ENCODE data around the gene NADK2. TPM values are rescaled to one million over a fixed set of nuclear protein-coding genes. Genes with fewer than 3 reads are reported as not detected.

The NADK2 gene
- total RNA-seq, 2 donors from 2014 or later, result 21.6 to 37.9 TPM

GRCh38 chr5:36261186-36261585 is 19.5 kb upstream of the NADK2 start:
- H3K4me1 ChIP-seq (replicated peaks), result no peaks in the 10 kb centered on the region
- no peak overlapping the region for H3K27ac ChIP-seq
- no peak for DNase-seq (ENCODE audit: low spot score)
- no peak for TF ChIP-seq POLR2A (IDR thresholded peaks at IDR 0.05)
- no peak for TF ChIP-seq POLR2AphosphoS5 (IDR thresholded peaks at IDR 0.05)
- TF ChIP-seq CTCF (IDR thresholded peaks at IDR 0.05), result no peak
- intact Hi-C loops (cut with DNase I), result no loop called here
- WGBS, result 92% methylated on average over 6 of the region's 6 CpGs
- no peak overlapping the region for H3K4me3 ChIP-seq
- no peaks in the 10 kb centered on the region for H3K36me3 ChIP-seq
- H3K27me3 ChIP-seq (replicated peaks; ENCODE audit: insufficient read depth), result no peaks in the 10 kb centered on the region
- H3K9me3 ChIP-seq, result no peaks in the 10 kb centered on the region

- WGBS, result 68% methylated on average over 4 of the region's 4 CpGs
- Histone ChIP-seq H3K27ac (no peak overlapping the region), H3K36me3 (no peaks in the 10 kb centered on the region), H3K4me1 (replicated peaks) (no peaks in the 10 kb centered on the region), H3K4me3 (no peak overlapping the region), H3K9me3 (no peaks in the 10 kb centered on the region), H3K27me3 (replicated peaks; ENCODE audit: insufficient read depth) (no peaks in the 10 kb centered on the region)
- TF ChIP-seq POLR2AphosphoS5 (IDR thresholded peaks at IDR 0.05) (no peak), CTCF (IDR thresholded peaks at IDR 0.05) (no peak), POLR2A (IDR thresholded peaks at IDR 0.05) (no peak)
- DNase-seq (ENCODE audit: low spot score), result no peak
- intact Hi-C loops (cut with DNase I), result no loop called here
These were observed 11.8 kb upstream of the NADK2 start for GRCh38 chr5:36253575-36253974.

- intact Hi-C loops (cut with DNase I), result no loop called here
- Histone ChIP-seq H3K4me3 (no peak overlapping the region), H3K4me1 (replicated peaks) (no peaks in the 10 kb centered on the region), H3K9me3 (no peaks in the 10 kb centered on the region), H3K27me3 (replicated peaks; ENCODE audit: insufficient read depth) (no peaks in the 10 kb centered on the region), H3K36me3 (no peaks in the 10 kb centered on the region), H3K27ac (peak overlapping the region in 1 of 2 donors; percentile 38)
- DNase-seq (ENCODE audit: low spot score), result no peak
- WGBS, result 66% methylated on average over 3 of the region's 3 CpGs
- TF ChIP-seq POLR2AphosphoS5 (IDR thresholded peaks at IDR 0.05) (no peak), CTCF (IDR thresholded peaks at IDR 0.05) (no peak), POLR2A (IDR thresholded peaks at IDR 0.05) (no peak)
These were observed 11.1 kb upstream of the NADK2 start for GRCh38 chr5:36252722-36253365.

DNA sequence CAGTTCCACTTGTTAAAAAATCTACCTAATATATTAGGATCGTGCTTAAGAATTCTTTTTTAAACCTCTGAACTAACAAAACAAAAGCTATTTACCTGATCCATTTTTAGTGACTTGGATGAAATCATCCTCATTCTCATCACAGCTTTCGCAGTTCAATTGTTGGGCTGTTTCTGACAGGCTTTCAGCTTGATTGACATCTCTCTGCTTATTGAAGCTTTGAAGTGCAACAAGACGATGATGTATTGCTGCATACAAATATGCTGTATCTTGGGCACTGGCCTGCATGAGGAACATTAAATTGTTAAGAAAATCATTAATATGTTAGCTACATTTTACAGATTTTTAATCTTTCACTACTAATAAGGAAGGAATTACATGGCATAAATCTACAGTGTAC is 9.5 kb upstream of the NADK2 start:
- 85% methylated on average over 3 of the region's 3 CpGs for WGBS
- H3K4me3 ChIP-seq, result no peak overlapping the region
- TF ChIP-seq CTCF (IDR thresholded peaks at IDR 0.05), result no peak
- TF ChIP-seq POLR2A (IDR thresholded peaks at IDR 0.05), result no peak
- no peak for TF ChIP-seq POLR2AphosphoS5 (IDR thresholded peaks at IDR 0.05)
- H3K36me3 ChIP-seq, result no peaks in the 10 kb centered on the region
- intact Hi-C loops (cut with DNase I), result no loop called here
- no peaks in the 10 kb centered on the region for H3K9me3 ChIP-seq
- peak overlapping the region in 1 of 2 donors; percentile 7 for H3K27ac ChIP-seq
- H3K4me1 ChIP-seq (replicated peaks), result no peaks in the 10 kb centered on the region
- no peaks in the 10 kb centered on the region for H3K27me3 ChIP-seq (replicated peaks; ENCODE audit: insufficient read depth)
- DNase-seq (ENCODE audit: low spot score), result no peak

- H3K36me3 ChIP-seq, result no peaks in the 10 kb centered on the region
- H3K9me3 ChIP-seq, result no peaks in the 10 kb centered on the region
- peak overlapping the region in 1 of 2 donors; percentile 7 for H3K27ac ChIP-seq
- no peak for DNase-seq (ENCODE audit: low spot score)
- no peaks in the 10 kb centered on the region for H3K4me1 ChIP-seq (replicated peaks)
- TF ChIP-seq POLR2AphosphoS5 (IDR thresholded peaks at IDR 0.05) (no peak), POLR2A (IDR thresholded peaks at IDR 0.05) (no peak), CTCF (IDR thresholded peaks at IDR 0.05) (no peak)
- WGBS, result 34% methylated on average over 4 of the region's 4 CpGs
- no peak overlapping the region for H3K4me3 ChIP-seq
- intact Hi-C loops (cut with DNase I), result no loop called here
- no peaks in the 10 kb centered on the region for H3K27me3 ChIP-seq (replicated peaks; ENCODE audit: insufficient read depth)
These were observed 8.7 kb upstream of the NADK2 start for GRCh38 chr5:36250427-36250826.
